Suppressor macrophage (primary cell): ENCODE data around the gene RNF11.
A peak's percentile ranks its signal among the peaks of the same experiment; 100 is the strongest.
"Not testable (repeated sequence)": the region's sequence is repeated elsewhere in the genome, so short reads cannot be mapped to it uniquely, and the experiment has no call there.

Source experiments
- DNase-seq, 4 experiments: peaks; one replicate each; pipeline ENCODE4 v3.0.0-alpha.2; 2020 to 2022
- total RNA-seq, 17 experiments: gene quantifications; one replicate each; lab custom pipeline; 2026; ENCODE audit warnings: mixed read lengths in 6 of 17, inconsistent platforms in 3 of 17; lab: John Stamatoyannopoulos, UW

RNF11 gene
- 51.7 to 158 (median 97.0) reads per million in 17 experiments for total RNA-seq

- DNase-seq: peak; percentile 93 to 98 (median 96)
Measured at GRCh38 chr1:51235673-51236530, at the start of gene RNF11. Gene RNF11 (plus strand): TSS chr1:51236273. CDS start chr1:51236757, 484 bp downstream.

- no peak for DNase-seq
Measured at GRCh38 chr1:51188230-51188629, 47.8 kb upstream of the RNF11 start.

GRCh38 chr1:51189421-51190073 is 46.5 kb upstream of the RNF11 start:
- DNase-seq: peak; percentile 62 to 82 (median 69)

- peak; percentile 17 to 66 (median 46) for DNase-seq
Measured at GRCh38 chr1:51190961-51191360, 45.1 kb upstream of the RNF11 start.

GRCh38 chr1:51192213-51192843 is 43.7 kb upstream of the RNF11 start:
- DNase-seq: peak; percentile 75 to 86 (median 80)

GRCh38 chr1:51193564-51193963 is 42.5 kb upstream of the RNF11 start:
- DNase-seq: no peak

- DNase-seq: no peak
Measured at GRCh38 chr1:51203121-51203873, 32.8 kb upstream of the RNF11 start.

GRCh38 chr1:51203874-51204245 is 32.2 kb upstream of the RNF11 start:
- no peak for DNase-seq

- DNase-seq: no peak
Measured at GRCh38 chr1:51210055-51210454, 26.0 kb upstream of the RNF11 start.

GRCh38 chr1:51210676-51211075 is 25.4 kb upstream of the RNF11 start:
- no peak for DNase-seq

- peak; percentile 27 to 38 (median 32) for DNase-seq
Measured at GRCh38 chr1:51214615-51215131, 21.4 kb upstream of the RNF11 start.

GRCh38 chr1:51215169-51215568 is 20.9 kb upstream of the RNF11 start:
- no peak for DNase-seq

GRCh38 chr1:51216631-51217030 is 19.4 kb upstream of the RNF11 start:
- no peak for DNase-seq

GRCh38 chr1:51217101-51217500 is 19.0 kb upstream of the RNF11 start:
- DNase-seq: no peak

- DNase-seq: no peak
Measured at GRCh38 chr1:51218570-51218969, 17.5 kb upstream of the RNF11 start.

GRCh38 chr1:51219022-51219421 is 17.1 kb upstream of the RNF11 start:
- no peak for DNase-seq

- DNase-seq: not testable (repeated sequence)
Measured at GRCh38 chr1:51221529-51221928, 14.5 kb upstream of the RNF11 start.

- no peak for DNase-seq
Measured at GRCh38 chr1:51222136-51222787, 13.8 kb upstream of the RNF11 start.

GRCh38 chr1:51222809-51223208 is 13.3 kb upstream of the RNF11 start:
- DNase-seq: no peak

- DNase-seq: no peak
Measured at GRCh38 chr1:51224255-51224654, 11.8 kb upstream of the RNF11 start.

- DNase-seq: not testable (repeated sequence)
Measured at GRCh38 chr1:51227231-51227960, 8.7 kb upstream of the RNF11 start.
